Effector memory CD4-positive, alpha-beta T cell (primary cell): ENCODE data around the gene MYOCD.

Experiments
- DNase-seq, 3 donors: peaks; one replicate each; pipeline ENCODE4 v3.0.0-alpha.2; 2020
- H3K27ac ChIP-seq: 2 replicates; pipeline ENCODE4 v1.7.0; 2013; ENCODE audit warnings: mild to moderate bottlenecking, low read length, moderate library complexity; ENCODE audit not compliant: insufficient read depth, poor library complexity, severe bottlenecking
- H3K27me3 ChIP-seq: replicated peaks from 2 replicates; pipeline ENCODE4 v1.7.0; 2013; ENCODE audit warnings: mild to moderate bottlenecking, low read length; ENCODE audit not compliant: insufficient read depth, control insufficient read depth, poor library complexity, severe bottlenecking
- H3K36me3 ChIP-seq: 2 replicates; pipeline ENCODE4 v1.7.0; 2013; ENCODE audit warnings: mild to moderate bottlenecking, low read length, moderate library complexity; ENCODE audit not compliant: control insufficient read depth, insufficient read depth
- H3K4me1 ChIP-seq: 2 replicates; pipeline ENCODE4 v1.7.0; 2013; ENCODE audit warnings: low read length, mild to moderate bottlenecking; ENCODE audit not compliant: control insufficient read depth, insufficient read depth, poor library complexity, severe bottlenecking
- H3K4me3 ChIP-seq: 2 replicates; pipeline ENCODE4 v1.7.0; 2013; ENCODE audit warnings: low read length, low read depth, mild to moderate bottlenecking; ENCODE audit not compliant: insufficient read depth, poor library complexity, severe bottlenecking
- H3K9me3 ChIP-seq: 2 replicates; pipeline ENCODE4 v1.7.0; 2013; ENCODE audit warnings: mild to moderate bottlenecking, low read length, moderate library complexity; ENCODE audit not compliant: control insufficient read depth

Gene MYOCD

GRCh38 chr17:12808723-12809122, 143.0 kb downstream of the MYOCD start:
- Histone ChIP-seq H3K9me3 (no peaks in the 10 kb centered on the region), H3K27ac (no peak overlapping the region), H3K4me1 (no peaks in the 10 kb centered on the region), H3K27me3 (no peaks in the 10 kb centered on the region), H3K36me3 (no peaks in the 10 kb centered on the region), H3K4me3 (no peak overlapping the region)
- DNase-seq = no peak

GRCh38 chr17:12812877-12813276, 147.2 kb downstream of the MYOCD start:
- H3K27ac ChIP-seq = no peak overlapping the region
- no peaks in the 10 kb centered on the region for H3K9me3 ChIP-seq
- H3K27me3 ChIP-seq = no peaks in the 10 kb centered on the region
- H3K36me3 ChIP-seq = no peaks in the 10 kb centered on the region
- H3K4me3 ChIP-seq = no peak overlapping the region
- DNase-seq = no peak
- no peaks in the 10 kb centered on the region for H3K4me1 ChIP-seq

- no peaks in the 10 kb centered on the region for H3K9me3 ChIP-seq
- H3K4me3 ChIP-seq = no peak overlapping the region
- DNase-seq = no peak
- H3K27ac ChIP-seq = no peak overlapping the region
- no peaks in the 10 kb centered on the region for H3K4me1 ChIP-seq
- H3K27me3 ChIP-seq = no peaks in the 10 kb centered on the region
- no peaks in the 10 kb centered on the region for H3K36me3 ChIP-seq
Observed at GRCh38 chr17:12813664-12814063, 148.0 kb downstream of the MYOCD start.

GRCh38 chr17:12814718-12815117, 149.0 kb downstream of the MYOCD start:
- H3K36me3 ChIP-seq = no peaks in the 10 kb centered on the region
- H3K4me1 ChIP-seq = no peaks in the 10 kb centered on the region
- no peaks in the 10 kb centered on the region for H3K27me3 ChIP-seq
- no peaks in the 10 kb centered on the region for H3K9me3 ChIP-seq
- DNase-seq = no peak
- H3K4me3 ChIP-seq = no peak overlapping the region
- H3K27ac ChIP-seq = no peak overlapping the region

- Histone ChIP-seq H3K4me1 (no peaks in the 10 kb centered on the region), H3K9me3 (no peaks in the 10 kb centered on the region), H3K4me3 (no peak overlapping the region), H3K27ac (no peak overlapping the region), H3K36me3 (no peaks in the 10 kb centered on the region), H3K27me3 (no peaks in the 10 kb centered on the region)
- no peak for DNase-seq
Observed at GRCh38 chr17:12815642-12816141, 150.0 kb downstream of the MYOCD start.
